HUDEP-2 (cell line): ENCODE results near the gene RPL26.
A peak's percentile ranks its signal among the peaks of the same experiment; 100 is the strongest.

Source experiments
- DNase-seq, 76 experiments: peaks; one replicate each; lab custom pipeline; 2025; ENCODE audit not compliant: unreplicated experiment in 76 of 76; lab: John Stamatoyannopoulos, UW

The RPL26 gene

GRCh38 chr17:8383143-8383822 is at the start of gene RPL26:
RPL26 (minus strand) TSS chr17:8383193; CDS start chr17:8382310, 883 bp downstream.
- DNase-seq: peak; percentile 71 to 98 (median 93)

- no peak for DNase-seq
These were observed 48.0 kb upstream of the RPL26 start for GRCh38 chr17:8430966-8431365.

GRCh38 chr17:8426802-8427201 is 43.8 kb upstream of the RPL26 start:
- no peak for DNase-seq

- DNase-seq: no peak
These were observed 43.2 kb upstream of the RPL26 start for GRCh38 chr17:8426094-8426720.

- no peak for DNase-seq
These were observed 38.6 kb upstream of the RPL26 start for GRCh38 chr17:8421571-8421970.

- peak in 73 of 76 experiments; percentile 16 to 93 (median 73) for DNase-seq
These were observed 37.3 kb upstream of the RPL26 start for GRCh38 chr17:8420041-8420934.

GRCh38 chr17:8419305-8419704 is 36.3 kb upstream of the RPL26 start:
- no peak for DNase-seq

- DNase-seq: no peak
These were observed 35.5 kb upstream of the RPL26 start for GRCh38 chr17:8418471-8418870.

GRCh38 chr17:8417806-8418205 is 34.8 kb upstream of the RPL26 start:
- DNase-seq: no peak

GRCh38 chr17:8413938-8414337 is 30.9 kb upstream of the RPL26 start:
- DNase-seq: no peak

- no peak for DNase-seq
These were observed 30.3 kb upstream of the RPL26 start for GRCh38 chr17:8413328-8413727.

- peak in 40 of 76 experiments; percentile 8 to 77 (median 39) for DNase-seq
These were observed 29.1 kb upstream of the RPL26 start for GRCh38 chr17:8412089-8412488.

GRCh38 chr17:8410883-8411238 is 27.9 kb upstream of the RPL26 start:
- DNase-seq: no peak

- peak in 72 of 76 experiments; percentile 10 to 86 (median 68) for DNase-seq
These were observed 27.2 kb upstream of the RPL26 start for GRCh38 chr17:8409966-8410882.

- no peak for DNase-seq
These were observed 25.4 kb upstream of the RPL26 start for GRCh38 chr17:8408371-8408770.

GRCh38 chr17:8406174-8406573 is 23.2 kb upstream of the RPL26 start:
- DNase-seq: no peak

GRCh38 chr17:8405499-8406016 is 22.6 kb upstream of the RPL26 start:
- no peak for DNase-seq

- DNase-seq: no peak
These were observed 20.0 kb upstream of the RPL26 start for GRCh38 chr17:8402921-8403536.

GRCh38 chr17:8401107-8401506 is 18.1 kb upstream of the RPL26 start:
- no peak for DNase-seq

- DNase-seq: no peak
These were observed 16.0 kb upstream of the RPL26 start for GRCh38 chr17:8398980-8399379.
